Pancreas (tissue), 10 donors: ENCODE data around the gene CPAMD8. TPM values are rescaled to one million over a fixed set of nuclear protein-coding genes. Genes with fewer than 3 reads are reported as not detected.

Source experiments
- ATAC-seq, 4 donors: fragments of 200-7000 bp; cut with Tn5 transposase; one replicate each; pipeline versions ENCODE4 v1.8.0 to v1.9.1; 2020; ENCODE audit warnings: mild to moderate bottlenecking in 4 of 4, moderate library complexity in 4 of 4
- DNase-seq, 6 donors: peaks; one replicate each; pipeline ENCODE4 v3.0.0-alpha.2; 2020
- FAIRE-seq: peaks from 2 replicates; lab custom pipeline; 2012; peaks lifted over from hg19 to GRCh38; lab: Jason Lieb, UNC
- H3K27ac ChIP-seq, 4 donors: fragments of 200-600 bp; sonication (generic); 1 replicate in 3 of 4; 2 replicates in 1 of 4; pipeline versions ENCODE4 v1.5.0 to v1.8.0; 2020
- H3K27me3 ChIP-seq, 4 donors: fragments of 200-600 bp; one replicate each; pipeline ENCODE4 v1.8.0; 2021
- H3K36me3 ChIP-seq, 3 donors: fragments of 200-600 bp; sonication (generic) in 1 of 3; one replicate each; pipeline versions ENCODE4 v1.5.0 to v1.8.0; 2020 to 2021
- H3K4me1 ChIP-seq, 3 donors: fragments of 200-600 bp; one replicate each; pipeline ENCODE4 v1.8.0; 2021
- H3K4me3 ChIP-seq, 4 donors: fragments of 200-600 bp; sonication (generic) in 2 of 4; one replicate each; pipeline versions ENCODE4 v1.5.0 to v1.8.0; 2020 to 2021
- H3K9me3 ChIP-seq, 4 donors: fragments of 200-600 bp; one replicate each; pipeline ENCODE4 v1.8.0; 2021
- WGBS, 2 donors: extraction: QIAGEN DNeasy Blood & Tissue Kit; methylation state at CpG; one replicate each; pipeline ENCODE4 v1.1.7; 2013; 5-methylcytosine and 5-hydroxymethylcytosine counted together
- intact Hi-C, 3 donors: fragments of 100-400 bp; cut with DNase I; formaldehyde crosslinking; loops; one replicate each; pipeline versions ENCODE4 v1.11.1 to v1.14.2; 2022
- polyA plus RNA-seq, 2 donors: library from polyadenylated mRNA; stranded (reverse); fragments of 200-250 nt; gene quantifications; one replicate each; pipeline ENCODE4 v1.2.3, GENCODE V29; 2013
- total RNA-seq, 6 donors: library from RNA; stranded (reverse); fragmentation: NEBNext Ultra II Directional in 4 of 6; extraction: Animal tissue kit (Norgen Biotek cat#: 25700) in 4 of 6; gene quantifications; one replicate each; pipeline versions ENCODE4 v1.2.1 to v1.2.4, GENCODE V29; 2021 to 2023
- TF ChIP-seq, protein P1 (sequence below), 4 donors: fragments of 200-600 bp; sonication (generic) in 3 of 4; IDR thresholded peaks; one replicate each; pipeline versions ENCODE4 v1.5.0 to v1.8.0; 2021; ENCODE audit warnings: antibody characterized with exemption in 4 of 4
- donor health status: healthy with polysubstance abuse.
- donor health status: DM: no; HTN: no; CAD: no; lungs with moderate emphysema.
- donor health status: DM: no; HTN: no; CAD: no.
- donor health status: control.
- donor health status: control.
- donor health status: Bipolar disorder and iron deficiency.
- donor health status: DM: yes; HTN: yes; CAD: no.
- donor health status: DM: no; HTN: no; CAD: no.
- donor health status: DM: no; HTN: no; CAD: no.
- donor health status: DM: yes; HTN: yes; CAD: no.

Gene CPAMD8
- total and polyA plus RNA-seq, 8 donors: 0.60 to 5.2 (median 1.2) TPM

DNA sequence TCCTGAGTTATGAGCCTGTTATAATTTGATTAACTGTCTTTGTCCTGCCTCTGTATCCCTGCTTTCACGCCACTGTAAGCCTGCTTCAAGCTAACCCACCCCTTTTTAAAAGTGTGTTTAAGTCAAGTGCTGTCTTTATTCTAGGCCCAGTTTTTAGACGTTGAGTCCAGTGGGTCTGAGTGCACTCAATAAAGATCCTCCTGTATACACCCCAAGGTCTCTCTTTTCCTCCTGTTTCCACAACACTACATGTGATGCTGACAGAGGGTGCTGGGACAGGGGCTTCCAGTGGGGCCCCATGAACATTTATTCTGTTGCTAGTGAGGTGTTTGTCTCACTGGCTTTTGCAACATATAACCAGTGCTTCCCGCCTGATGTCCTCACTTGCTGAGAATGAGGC lies 144.5 kb downstream of the CPAMD8 start:
- FAIRE-seq (no peak), ATAC-seq (no peak), DNase-seq (no peak)
- Histone ChIP-seq H3K27ac (no peak overlapping the region), H3K4me1 (no peaks in the 10 kb centered on the region), H3K9me3 (no peaks in the 10 kb centered on the region), H3K27me3 (no peaks in the 10 kb centered on the region), H3K4me3 (no peak overlapping the region), H3K36me3 (peaks cover 0 to 22% (median 20%) of the 10 kb centered on the region in 3 donors)
- 85 to 93% methylated on average over 3 of the region's 3 CpGs for WGBS, 2 donors
- intact Hi-C loops: no loop called here
- TF ChIP-seq, protein P1, sequence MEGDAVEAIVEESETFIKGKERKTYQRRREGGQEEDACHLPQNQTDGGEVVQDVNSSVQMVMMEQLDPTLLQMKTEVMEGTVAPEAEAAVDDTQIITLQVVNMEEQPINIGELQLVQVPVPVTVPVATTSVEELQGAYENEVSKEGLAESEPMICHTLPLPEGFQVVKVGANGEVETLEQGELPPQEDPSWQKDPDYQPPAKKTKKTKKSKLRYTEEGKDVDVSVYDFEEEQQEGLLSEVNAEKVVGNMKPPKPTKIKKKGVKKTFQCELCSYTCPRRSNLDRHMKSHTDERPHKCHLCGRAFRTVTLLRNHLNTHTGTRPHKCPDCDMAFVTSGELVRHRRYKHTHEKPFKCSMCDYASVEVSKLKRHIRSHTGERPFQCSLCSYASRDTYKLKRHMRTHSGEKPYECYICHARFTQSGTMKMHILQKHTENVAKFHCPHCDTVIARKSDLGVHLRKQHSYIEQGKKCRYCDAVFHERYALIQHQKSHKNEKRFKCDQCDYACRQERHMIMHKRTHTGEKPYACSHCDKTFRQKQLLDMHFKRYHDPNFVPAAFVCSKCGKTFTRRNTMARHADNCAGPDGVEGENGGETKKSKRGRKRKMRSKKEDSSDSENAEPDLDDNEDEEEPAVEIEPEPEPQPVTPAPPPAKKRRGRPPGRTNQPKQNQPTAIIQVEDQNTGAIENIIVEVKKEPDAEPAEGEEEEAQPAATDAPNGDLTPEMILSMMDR (IDR thresholded peaks at IDR 0.05): no peak

DNA sequence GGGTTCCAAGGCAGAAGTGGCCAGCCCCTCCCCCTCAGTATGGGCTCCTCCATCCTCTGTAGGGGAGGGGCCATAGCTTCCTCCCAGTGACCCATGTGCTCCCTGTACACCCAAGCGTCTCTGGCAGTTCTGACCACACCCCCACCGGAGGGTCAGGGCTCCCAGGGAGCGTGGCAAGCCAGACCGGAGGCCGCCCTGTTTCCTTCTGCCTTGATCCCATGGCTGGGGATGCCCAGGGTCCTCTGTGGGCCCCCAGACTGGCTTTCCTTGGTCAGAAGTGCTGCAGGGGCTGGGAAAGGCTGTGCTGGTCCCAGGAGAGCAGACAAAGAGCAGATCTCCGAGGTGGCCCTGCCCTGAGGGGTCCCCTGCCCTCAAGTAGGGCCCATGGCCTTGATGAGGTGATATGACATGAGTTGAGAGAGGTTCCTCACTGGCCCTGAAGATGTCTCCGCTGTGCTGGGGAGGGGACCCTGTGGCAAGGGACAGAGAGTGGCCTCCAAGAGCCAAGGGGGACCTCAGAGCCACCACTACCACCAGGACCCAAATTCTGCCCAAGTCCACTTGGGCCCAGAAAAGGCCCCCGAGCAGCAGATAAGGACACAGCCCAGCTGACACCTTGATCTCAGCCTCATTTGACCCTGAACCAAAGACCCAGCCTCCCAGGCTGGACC lies 145.6 kb downstream of the CPAMD8 start:
- 91 to 97% methylated on average over 8 of the region's 8 CpGs for WGBS, 2 donors
- Histone ChIP-seq H3K4me3 (no peak overlapping the region), H3K27me3 (no peaks in the 10 kb centered on the region), H3K9me3 (no peaks in the 10 kb centered on the region), H3K36me3 (peaks cover 0 to 33% (median 20%) of the 10 kb centered on the region in 3 donors), H3K4me1 (no peaks in the 10 kb centered on the region), H3K27ac (no peak overlapping the region)
- intact Hi-C loops: no loop called here
- no peak for ATAC-seq
- no peak for DNase-seq
- FAIRE-seq: no peak
- TF ChIP-seq, protein P1 (IDR thresholded peaks at IDR 0.05): no peak

DNA sequence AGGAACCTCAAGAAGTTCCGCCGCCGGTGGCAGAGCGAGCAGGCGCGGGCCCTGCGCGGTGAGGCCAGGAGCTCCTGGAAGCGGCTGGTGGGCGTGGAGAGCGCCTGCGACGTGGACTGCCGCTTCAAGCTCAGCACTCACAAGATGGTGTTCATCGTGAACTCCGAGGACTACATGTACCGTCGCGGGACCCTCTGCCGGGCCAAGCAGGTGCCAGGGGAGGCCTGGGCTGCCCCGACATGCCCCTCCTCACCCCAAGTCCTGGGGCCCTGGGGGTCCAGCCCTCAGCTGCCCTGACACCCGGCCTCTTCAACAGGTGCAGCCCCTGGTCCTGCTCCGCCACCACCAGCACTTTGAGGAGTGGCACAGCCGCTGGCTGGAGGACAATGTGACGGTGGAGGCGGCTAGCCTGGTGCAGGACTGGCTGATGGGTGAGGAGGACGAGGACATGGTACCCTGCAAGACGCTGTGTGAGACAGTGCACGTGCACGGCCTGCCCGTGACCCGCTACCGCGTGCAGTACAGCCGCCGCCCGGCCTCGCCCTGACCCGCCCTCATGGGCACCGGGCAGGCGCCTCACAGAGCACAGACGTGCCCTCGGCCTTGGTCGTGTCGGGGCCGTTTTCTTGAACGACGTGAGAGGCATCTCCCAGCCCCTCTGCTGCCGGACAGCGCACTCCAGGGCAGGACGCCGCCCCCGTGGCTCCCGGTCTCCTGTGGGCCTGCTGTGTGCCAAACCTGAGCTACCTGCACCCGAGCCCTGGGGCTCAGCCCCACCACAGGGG lies 148.2 kb downstream of the CPAMD8 start:
- Histone ChIP-seq H3K36me3 (peaks cover 0 to 35% (median 20%) of the 10 kb centered on the region in 3 donors), H3K9me3 (no peaks in the 10 kb centered on the region), H3K27me3 (no peaks in the 10 kb centered on the region), H3K27ac (no peak overlapping the region), H3K4me1 (no peaks in the 10 kb centered on the region), H3K4me3 (no peak overlapping the region)
- TF ChIP-seq, protein P1 (IDR thresholded peaks at IDR 0.05): no peak
- WGBS, 2 donors: 96 to 97% methylated on average over 53 to 55 of the region's 55 CpGs
- ATAC-seq: peak in 1 of 4 donors; percentile 14
- no peak for FAIRE-seq
- peak in 1 of 6 donors; percentile 63 for DNase-seq
- intact Hi-C loops: no loop called here

DNA sequence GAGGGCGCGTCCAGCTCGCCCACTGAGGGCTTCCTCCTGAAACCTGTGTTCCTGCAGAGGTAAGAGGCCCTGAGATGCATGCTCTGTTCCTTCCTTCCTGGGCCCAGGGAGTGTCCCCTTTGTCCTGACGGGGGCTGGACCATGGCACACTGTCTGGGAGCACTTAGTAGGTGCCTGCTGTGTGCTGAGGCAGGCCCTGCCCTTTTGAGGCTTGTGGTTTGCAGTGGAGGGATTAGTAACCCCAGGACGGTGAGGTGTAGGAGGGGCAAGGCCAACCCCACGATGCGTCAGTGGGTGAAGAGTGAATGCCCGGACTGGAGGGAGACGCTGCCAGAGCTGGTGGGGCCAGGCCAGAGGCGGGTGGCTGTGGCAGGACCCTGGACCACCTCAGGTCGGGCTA lies 149.0 kb downstream of the CPAMD8 start:
- no peaks in the 10 kb centered on the region for H3K27me3 ChIP-seq
- TF ChIP-seq, protein P1 (IDR thresholded peaks at IDR 0.05): no peak
- no peak overlapping the region for H3K27ac ChIP-seq
- FAIRE-seq: no peak
- intact Hi-C loops: no loop called here
- peak in 1 of 6 donors; percentile 59 for DNase-seq
- no peaks in the 10 kb centered on the region for H3K9me3 ChIP-seq
- H3K36me3 ChIP-seq: peaks cover 0 to 35% (median 20%) of the 10 kb centered on the region in 3 donors
- no peak for ATAC-seq
- WGBS, 2 donors: 89% methylated on average over 11 of the region's 11 CpGs
- H3K4me3 ChIP-seq: no peak overlapping the region
- no peaks in the 10 kb centered on the region for H3K4me1 ChIP-seq
